Body of pancreas (tissue), 4 donors: ENCODE results near the gene LCN10.

ENCODE experiments used
- CTCF ChIP-seq, 7 experiments: fragments of 450-650 bp in 4 of 7; fragments of 200-600 bp in 3 of 7; sonication (generic) in 3 of 7; IDR thresholded peaks; one replicate each; pipeline ENCODE4 v1.5.1; 2016 to 2019; ENCODE audit warnings: antibody characterized with exemption in 7 of 7
- POLR2A ChIP-seq, 3 donors: fragments of 450-650 bp; IDR thresholded peaks; one replicate each; pipeline ENCODE4 v1.6.1; 2016; ENCODE audit warnings: antibody characterized with exemption in 3 of 3, mild to moderate bottlenecking in 2 of 3

- no peak for TF ChIP-seq CTCF (IDR thresholded peaks at IDR 0.05)
- TF ChIP-seq POLR2A (IDR thresholded peaks at IDR 0.05), result no peak
These were observed 18.0 kb downstream of the LCN10 start for GRCh38 chr9:136724772-136725171.
